Activated T-helper 1 cell treated with anti-CD3 and anti-CD28 coated beads, Interleukin-2, amount 50 U/mL, for 16 hours (primary cell): ENCODE data around the gene DOP1A.

Experiments used
- DNase-seq, 2 donors: peaks; one replicate each; pipeline ENCODE4 v3.0.0-alpha.2; 2020; ENCODE audit warnings: low read depth in 1 of 2, low spot score in 1 of 2

DOP1A gene

GRCh38 chr6:83193747-83194566, 126.5 kb downstream of the DOP1A start:
- DNase-seq: peak in 1 of 2 donors; percentile 6

GRCh38 chr6:83198486-83199172, 131.2 kb downstream of the DOP1A start:
- no peak for DNase-seq

- no peak for DNase-seq
Observed at GRCh38 chr6:83199173-83199862, 131.8 kb downstream of the DOP1A start.

- DNase-seq: no peak
Observed at GRCh38 chr6:83199863-83200225, 132.4 kb downstream of the DOP1A start.

- DNase-seq: no peak
Observed at GRCh38 chr6:83202031-83202430, 134.6 kb downstream of the DOP1A start.

GRCh38 chr6:83215131-83216047, 147.9 kb downstream of the DOP1A start:
- peak; percentile 7 to 13 for DNase-seq

GRCh38 chr6:83216806-83217205, 149.3 kb downstream of the DOP1A start:
- DNase-seq: no peak
